ENCODE data around the gene THAP4.

DNA sequence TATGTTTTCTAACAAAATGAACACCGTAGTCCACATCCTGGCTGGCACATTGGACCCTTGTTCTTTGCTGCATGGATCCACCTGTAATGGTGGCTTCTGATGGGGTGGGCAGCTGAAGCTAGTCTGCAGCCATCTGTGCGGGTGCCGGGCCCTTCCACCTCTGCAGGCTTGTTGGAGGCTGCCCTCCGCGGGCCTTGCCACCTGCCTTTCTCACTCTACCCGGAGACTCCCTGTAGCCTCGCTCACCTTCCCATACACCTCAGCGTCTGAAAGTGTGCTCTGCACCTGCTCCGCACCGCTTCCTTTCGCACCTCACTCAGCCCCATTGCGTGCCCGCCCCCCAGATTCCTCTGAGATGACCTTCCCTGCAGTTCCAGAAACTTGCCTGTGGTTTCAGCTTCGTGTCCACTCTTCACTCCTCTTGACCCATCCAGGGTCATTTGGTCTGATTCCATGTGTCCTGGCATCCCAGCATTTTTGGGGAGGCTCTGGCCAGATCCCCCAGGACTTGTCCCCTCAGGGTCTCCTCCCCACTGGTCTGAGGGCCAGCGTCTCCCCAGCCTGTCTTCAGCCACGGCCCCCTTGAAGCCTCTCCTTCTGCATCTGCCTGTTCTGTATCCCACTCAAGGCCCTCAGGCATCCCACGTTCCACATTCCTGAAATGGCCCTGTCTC lies 18.7 kb upstream of the THAP4 start:
- TF ChIP-seq, protein P1, sequence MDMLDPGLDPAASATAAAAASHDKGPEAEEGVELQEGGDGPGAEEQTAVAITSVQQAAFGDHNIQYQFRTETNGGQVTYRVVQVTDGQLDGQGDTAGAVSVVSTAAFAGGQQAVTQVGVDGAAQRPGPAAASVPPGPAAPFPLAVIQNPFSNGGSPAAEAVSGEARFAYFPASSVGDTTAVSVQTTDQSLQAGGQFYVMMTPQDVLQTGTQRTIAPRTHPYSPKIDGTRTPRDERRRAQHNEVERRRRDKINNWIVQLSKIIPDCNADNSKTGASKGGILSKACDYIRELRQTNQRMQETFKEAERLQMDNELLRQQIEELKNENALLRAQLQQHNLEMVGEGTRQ (CRISPR knock-in tag; IDR thresholded peaks at IDR 0.05) = no peak
- TF ChIP-seq CTCF (IDR thresholded peaks at IDR 0.05) = no peak
- TF ChIP-seq KAT7 (CRISPR knock-in tag; IDR thresholded peaks at IDR 0.05; ENCODE audit: borderline replicate concordance) = no peak
- TF ChIP-seq USF1 (CRISPR knock-in tag; IDR thresholded peaks at IDR 0.05) = no peak
- TF ChIP-seq ETV6 (CRISPR knock-in tag; IDR thresholded peaks at IDR 0.05) = no peak
- TF ChIP-seq, protein P2, sequence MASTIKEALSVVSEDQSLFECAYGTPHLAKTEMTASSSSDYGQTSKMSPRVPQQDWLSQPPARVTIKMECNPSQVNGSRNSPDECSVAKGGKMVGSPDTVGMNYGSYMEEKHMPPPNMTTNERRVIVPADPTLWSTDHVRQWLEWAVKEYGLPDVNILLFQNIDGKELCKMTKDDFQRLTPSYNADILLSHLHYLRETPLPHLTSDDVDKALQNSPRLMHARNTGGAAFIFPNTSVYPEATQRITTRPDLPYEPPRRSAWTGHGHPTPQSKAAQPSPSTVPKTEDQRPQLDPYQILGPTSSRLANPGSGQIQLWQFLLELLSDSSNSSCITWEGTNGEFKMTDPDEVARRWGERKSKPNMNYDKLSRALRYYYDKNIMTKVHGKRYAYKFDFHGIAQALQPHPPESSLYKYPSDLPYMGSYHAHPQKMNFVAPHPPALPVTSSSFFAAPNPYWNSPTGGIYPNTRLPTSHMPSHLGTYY (CRISPR knock-in tag; IDR thresholded peaks at IDR 0.05) = no peak
- no peak for TF ChIP-seq FOXP1 (CRISPR knock-in tag; IDR thresholded peaks at IDR 0.05; ENCODE audit: borderline replicate concordance)

Data from WTC11 (cell line).